Gastroesophageal sphincter (tissue), 4 donors: ENCODE measurements around the gene LCA5L. TPM values are rescaled to one million over a fixed set of nuclear protein-coding genes. Genes with fewer than 3 reads are reported as not detected.

ENCODE experiments used
- ATAC-seq: fragments of 150-250 bp; one replicate; pipeline ENCODE4 v1.9.1; 2016; ENCODE audit warnings: mild to moderate bottlenecking, moderate library complexity
- H3K27ac ChIP-seq, 4 donors: fragments of 200-600 bp; sonication (generic) in 3 of 4; 1 replicate in 3 of 4; 2 replicates in 1 of 4; pipeline ENCODE4 v1.5.1; 2016 to 2019
- H3K27me3 ChIP-seq: fragments of 200-600 bp; sonication (generic); one replicate; pipeline ENCODE4 v1.5.1; 2019
- H3K36me3 ChIP-seq, 2 donors: fragments of 200-600 bp; sonication (generic); one replicate each; pipeline ENCODE4 v1.5.1; 2019; ENCODE audit warnings: control low read depth in 1 of 2
- H3K4me1 ChIP-seq, 3 donors: fragments of 200-600 bp; sonication (generic); 1 replicate in 2 of 3; 2 replicates in 1 of 3; pipeline ENCODE4 v1.5.1; 2016 to 2019; ENCODE audit warnings: control low read depth in 2 of 3
- H3K4me3 ChIP-seq, 2 donors: fragments of 200-600 bp; sonication (generic); one replicate each; pipeline ENCODE4 v1.5.1; 2019; ENCODE audit warnings: mild to moderate bottlenecking in 1 of 2, moderate library complexity in 1 of 2
- H3K9me3 ChIP-seq, 3 donors: fragments of 200-600 bp; sonication (generic); one replicate each; pipeline ENCODE4 v1.5.1; 2017 to 2019; ENCODE audit warnings: control low read depth in 2 of 3
- CTCF ChIP-seq, 4 experiments: fragments of 200-600 bp in 2 of 4; fragments of 450-650 bp in 2 of 4; sonication (generic) in 1 of 4; IDR thresholded peaks; one replicate each; pipeline ENCODE4 v1.5.1; 2017 to 2019; ENCODE audit warnings: antibody characterized with exemption in 4 of 4, mild to moderate bottlenecking in 2 of 4, moderate library complexity in 2 of 4
- EP300 ChIP-seq: sonication (generic); formaldehyde crosslinking; IDR thresholded peaks from one replicate; pipeline ENCODE4 v1.6.1; 2017; ENCODE audit warnings: antibody characterized with exemption, mild to moderate bottlenecking
- POLR2A ChIP-seq, 2 donors: fragments of 450-650 bp; IDR thresholded peaks; one replicate each; pipeline ENCODE4 v1.6.1; 2017; ENCODE audit warnings: antibody characterized with exemption in 2 of 2, mild to moderate bottlenecking in 2 of 2, moderate library complexity in 1 of 2
- POLR2AphosphoS5 ChIP-seq: sonication (generic); formaldehyde crosslinking; IDR thresholded peaks from one replicate; pipeline ENCODE4 v1.6.1; 2017; ENCODE audit warnings: antibody characterized with exemption
- WGBS, 2 donors: methylation state at CpG; one replicate each; pipeline ENCODE4 v1.1.5; 2018; ENCODE audit warnings: low coverage in 1 of 2; 5-methylcytosine and 5-hydroxymethylcytosine counted together
- total RNA-seq, 4 donors: library from RNA; depleted of rRNA; stranded (reverse); fragments of >200 nt; gene quantifications; one replicate each; pipeline ENCODE4 v1.1.0, GENCODE V29; 2016

LCA5L gene
- total RNA-seq, 4 donors from 2014 or later: 0.54 to 1.6 (median 1.2) TPM

- WGBS, 2 donors: 90 to 100% methylated on average over 1 to 2 of the region's 2 CpGs
Measured at GRCh38 chr21:39406065-39406464, 39.5 kb downstream of the LCA5L start.

DNA sequence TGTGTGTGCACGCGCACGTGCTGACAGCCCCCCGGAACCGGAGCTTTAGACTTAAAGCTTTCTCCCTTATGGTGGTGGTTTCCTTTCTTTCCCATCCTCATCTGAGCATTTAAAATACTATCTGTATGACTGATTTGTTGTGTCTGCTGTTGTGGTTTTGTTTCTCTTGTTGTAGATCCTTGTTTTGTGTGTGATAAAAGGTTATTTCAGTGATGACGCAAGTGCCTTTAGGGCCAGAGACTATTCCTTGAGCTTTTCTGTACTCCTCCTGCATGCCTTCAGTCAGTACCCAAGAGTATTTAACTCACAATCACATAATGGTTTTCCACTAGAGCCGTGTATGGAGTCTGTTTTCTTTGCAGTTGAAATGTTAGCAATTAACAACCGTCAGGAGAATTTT, 45.4 kb downstream of the LCA5L start:
- H3K9me3 ChIP-seq: no peaks in the 10 kb centered on the region
- ATAC-seq: no peak
- no peak overlapping the region for H3K4me3 ChIP-seq
- H3K4me1 ChIP-seq: no peaks in the 10 kb centered on the region
- 77 to 82% methylated on average over 7 to 8 of the region's 8 CpGs for WGBS, 2 donors
- H3K27ac ChIP-seq: no peak overlapping the region
- peaks cover 0 to 51% of the 10 kb centered on the region in 2 donors for H3K36me3 ChIP-seq
- H3K27me3 ChIP-seq: no peaks in the 10 kb centered on the region
- TF ChIP-seq EP300 (no peak), POLR2AphosphoS5 (no peak), CTCF (IDR thresholded peaks at IDR 0.05) (no peak), POLR2A (IDR thresholded peaks at IDR 0.05) (no peak)

More at GRCh38 chr21:39406065-39406464, 39.5 kb downstream of the LCA5L start:
- no peak overlapping the region for H3K4me3 ChIP-seq
- peaks cover 0 to 47% of the 10 kb centered on the region in 2 donors for H3K36me3 ChIP-seq
- peaks cover 0 to 6% (median 0%) of the 10 kb centered on the region in 3 donors for H3K9me3 ChIP-seq
- no peaks in the 10 kb centered on the region for H3K4me1 ChIP-seq
- ATAC-seq: no peak
- no peak overlapping the region for H3K27ac ChIP-seq
- H3K27me3 ChIP-seq: no peaks in the 10 kb centered on the region
- no peak for TF ChIP-seq POLR2A (IDR thresholded peaks at IDR 0.05)
- TF ChIP-seq CTCF (IDR thresholded peaks at IDR 0.05): no peak
- TF ChIP-seq EP300: no peak
- no peak for TF ChIP-seq POLR2AphosphoS5

DNA sequence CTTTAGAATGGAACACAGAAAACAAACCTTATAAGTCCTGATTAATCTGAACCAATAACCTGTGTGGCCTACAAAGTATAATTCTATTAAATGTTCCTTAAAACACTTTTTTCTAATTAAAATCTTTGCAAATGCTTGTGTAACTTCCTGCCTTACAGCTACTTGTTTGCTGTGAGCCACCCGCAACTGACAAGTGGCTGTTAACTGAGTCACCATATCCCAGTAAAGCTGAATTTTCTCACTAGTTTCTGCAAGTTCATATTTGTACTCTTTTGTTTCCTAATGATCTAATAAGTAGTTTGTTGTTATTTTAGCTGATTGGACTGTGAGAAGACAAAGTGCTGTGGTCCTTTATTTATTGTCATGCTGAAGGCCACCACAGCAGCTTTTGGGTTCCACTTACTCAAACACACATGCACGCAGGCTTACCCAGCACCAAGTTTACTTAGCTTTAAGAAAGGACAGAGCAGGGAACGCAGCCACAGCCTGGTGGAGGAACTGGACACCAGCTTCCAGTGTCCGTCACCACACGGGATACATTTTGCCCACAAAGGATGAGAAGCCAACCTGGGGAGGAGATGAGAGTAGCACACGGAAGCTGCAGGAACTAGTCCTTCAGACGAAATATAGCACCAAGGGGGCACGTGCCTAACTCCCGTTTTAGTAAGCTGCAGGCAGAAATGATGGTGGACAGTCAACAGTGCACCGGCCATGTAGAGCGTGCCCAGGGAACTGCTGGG, 47.8 kb downstream of the LCA5L start:
- Histone ChIP-seq H3K27me3 (no peaks in the 10 kb centered on the region), H3K9me3 (no peaks in the 10 kb centered on the region), H3K27ac (no peak overlapping the region), H3K4me3 (no peak overlapping the region), H3K36me3 (peaks cover 0 to 75% of the 10 kb centered on the region in 2 donors), H3K4me1 (no peaks in the 10 kb centered on the region)
- 76 to 85% methylated on average over 6 to 7 of the region's 11 CpGs for WGBS, 2 donors
- no peak for TF ChIP-seq CTCF (IDR thresholded peaks at IDR 0.05)
- no peak for TF ChIP-seq EP300
- no peak for TF ChIP-seq POLR2AphosphoS5
- no peak for TF ChIP-seq POLR2A (IDR thresholded peaks at IDR 0.05)
- no peak for ATAC-seq

GRCh38 chr21:39392981-39393380, 52.6 kb downstream of the LCA5L start:
- no peak overlapping the region for H3K4me3 ChIP-seq
- WGBS, 2 donors: 83 to 88% methylated on average over 2 to 5 of the region's 7 CpGs
- H3K36me3 ChIP-seq: peaks cover 0 to 77% of the 10 kb centered on the region in 2 donors
- H3K9me3 ChIP-seq: no peaks in the 10 kb centered on the region
- no peaks in the 10 kb centered on the region for H3K27me3 ChIP-seq
- no peak overlapping the region for H3K27ac ChIP-seq
- no peak for TF ChIP-seq EP300
- no peak for TF ChIP-seq POLR2A (IDR thresholded peaks at IDR 0.05)
- no peak for TF ChIP-seq POLR2AphosphoS5
- no peak for TF ChIP-seq CTCF (IDR thresholded peaks at IDR 0.05)
- no peak for ATAC-seq
- peaks cover 0 to 32% (median 11%) of the 10 kb centered on the region in 3 donors for H3K4me1 ChIP-seq

DNA sequence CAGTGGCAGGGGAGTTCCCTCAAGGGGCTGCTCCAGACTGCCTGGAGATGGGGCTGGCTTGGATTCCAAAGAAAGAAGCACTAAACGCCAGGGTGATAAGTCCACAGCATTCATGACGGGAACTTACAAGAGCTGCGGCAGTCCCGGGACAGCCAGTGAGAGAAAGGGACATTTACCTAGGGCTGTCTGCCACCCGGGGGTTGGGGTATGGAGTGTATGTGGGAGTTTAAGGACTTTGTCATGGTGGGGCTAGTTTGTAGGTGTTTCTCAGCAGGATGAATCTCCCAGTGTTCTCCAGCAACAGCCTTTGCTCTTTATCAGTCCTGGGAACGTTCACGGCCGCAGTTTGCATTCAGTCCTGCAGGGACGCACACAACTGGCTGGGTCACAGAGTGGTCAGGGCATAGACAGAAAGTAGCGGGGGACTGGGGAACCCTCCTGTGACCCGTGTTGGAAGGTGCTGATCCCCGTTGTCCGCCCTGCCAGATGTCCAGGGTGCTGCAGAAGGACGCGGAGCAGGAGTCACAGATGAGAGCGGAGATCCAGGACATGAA, 55.3 kb downstream of the LCA5L start:
- Histone ChIP-seq H3K4me1 (peaks cover 0 to 59% (median 16%) of the 10 kb centered on the region in 3 donors), H3K36me3 (peaks cover 0 to 50% of the 10 kb centered on the region in 2 donors), H3K27ac (peak overlapping the region in 1 of 4 donors; percentile 24), H3K9me3 (no peaks in the 10 kb centered on the region), H3K4me3 (no peak overlapping the region), H3K27me3 (no peaks in the 10 kb centered on the region)
- ATAC-seq: no peak
- WGBS, 2 donors: 47 to 52% methylated on average over 3 to 4 of the region's 16 CpGs
- TF ChIP-seq CTCF (IDR thresholded peaks at IDR 0.05) (peak in 1 of 4 experiments; percentile 17), POLR2A (IDR thresholded peaks at IDR 0.05) (no peak), EP300 (no peak), POLR2AphosphoS5 (no peak)
